Testis (tissue), 3 donors: Measurements from ENCODE around the gene LPAR1. TPM values are rescaled to one million over a fixed set of nuclear protein-coding genes. Genes with fewer than 3 reads are reported as not detected.

Experiments used
- DNase-seq: peaks from one replicate; pipeline ENCODE4 v3.0.0-alpha.2; 2019
- H3K27ac ChIP-seq, 2 donors: fragments of 200-600 bp; sonication (generic); one replicate each; pipeline ENCODE4 v1.5.1; 2019
- H3K27me3 ChIP-seq: fragments of 200-600 bp; sonication (generic); one replicate; pipeline ENCODE4 v1.5.1; 2019
- H3K36me3 ChIP-seq: fragments of 200-600 bp; sonication (generic); one replicate; pipeline ENCODE4 v1.5.1; 2017; ENCODE audit warnings: low read depth; ENCODE audit errors: missing control alignments
- H3K4me1 ChIP-seq: fragments of 200-600 bp; sonication (generic); one replicate; pipeline ENCODE4 v1.5.1; 2019
- H3K4me3 ChIP-seq, 2 donors: fragments of 200-600 bp; sonication (generic); one replicate each; pipeline ENCODE4 v1.5.1; 2017 to 2019
- H3K9me3 ChIP-seq: fragments of 200-600 bp; sonication (generic); one replicate; pipeline ENCODE4 v1.5.1; 2017
- POLR2A ChIP-seq: fragments of 450-650 bp; IDR thresholded peaks from one replicate; pipeline ENCODE4 v1.6.1; 2017; ENCODE audit warnings: antibody characterized with exemption, mild to moderate bottlenecking, moderate library complexity
- WGBS, 2 donors: methylation state at CpG; one replicate each; pipeline ENCODE4 v1.1.5; 2018; 5-methylcytosine and 5-hydroxymethylcytosine counted together
- intact Hi-C: fragments of 100-400 bp; cut with DNase I; formaldehyde crosslinking; loops from one replicate; pipeline ENCODE4 v1.15.1; 2023; ENCODE audit warnings: low total_unique reads
- polyA plus RNA-seq: library from polyadenylated mRNA; stranded (reverse); fragments of 350-450 nt; fragmentation: Illumina TruSeq; extraction: RNeasy Lipid Tissue Mini Kit (QIAGEN cat#74804); gene quantifications from one replicate; pipeline ENCODE4 v1.2.3, GENCODE V29; 2014; ENCODE audit warnings: low read depth, low replicate concordance; ENCODE audit not compliant: insufficient read depth
- total RNA-seq, 2 donors: library from RNA; depleted of rRNA; stranded (reverse); fragments of >200 nt; gene quantifications; one replicate each; pipeline ENCODE4 v1.2.3, GENCODE V29; 2016
- TF ChIP-seq, protein P1 (sequence below), 3 experiments: fragments of 450-650 bp in 2 of 3; fragments of 200-600 bp in 1 of 3; sonication (generic) in 1 of 3; IDR thresholded peaks; one replicate each; pipeline ENCODE4 v1.5.1; 2016 to 2019; ENCODE audit warnings: antibody characterized with exemption in 3 of 3, mild to moderate bottlenecking in 2 of 3, moderate library complexity in 1 of 3

LPAR1 gene
- total and polyA plus RNA-seq, 3 donors from 2014 or later: 13.1 to 23.9 (median 19.5) TPM

DNA sequence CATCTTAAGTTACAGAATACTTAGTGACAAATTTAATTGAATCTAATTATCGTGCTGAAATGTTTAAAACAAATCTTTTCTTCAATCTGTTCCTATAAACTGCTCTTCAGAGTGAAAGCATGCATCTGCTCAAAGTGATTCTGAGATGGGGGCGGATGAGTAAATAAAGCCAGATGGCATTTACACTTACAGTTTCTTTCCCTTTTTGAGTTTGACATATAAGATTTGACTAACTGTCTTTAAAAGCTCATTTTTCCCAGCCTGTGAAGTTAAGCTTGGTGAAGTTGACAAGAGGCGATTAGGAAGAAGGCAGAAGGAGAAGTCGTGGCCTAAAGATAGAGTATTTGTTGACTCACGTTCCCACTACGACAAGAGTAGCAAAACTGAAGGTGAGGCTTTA is 137.4 kb downstream of the LPAR1 start:
- no peaks in the 10 kb centered on the region for H3K36me3 ChIP-seq
- peaks cover 7% of the 10 kb centered on the region for H3K4me1 ChIP-seq
- intact Hi-C loops: no loop called here
- no peaks in the 10 kb centered on the region for H3K27me3 ChIP-seq
- no peak overlapping the region for H3K4me3 ChIP-seq
- no peaks in the 10 kb centered on the region for H3K9me3 ChIP-seq
- 56 to 66% methylated on average over 6 of the region's 6 CpGs for WGBS, 2 donors
- no peak for DNase-seq
- TF ChIP-seq, protein P1, sequence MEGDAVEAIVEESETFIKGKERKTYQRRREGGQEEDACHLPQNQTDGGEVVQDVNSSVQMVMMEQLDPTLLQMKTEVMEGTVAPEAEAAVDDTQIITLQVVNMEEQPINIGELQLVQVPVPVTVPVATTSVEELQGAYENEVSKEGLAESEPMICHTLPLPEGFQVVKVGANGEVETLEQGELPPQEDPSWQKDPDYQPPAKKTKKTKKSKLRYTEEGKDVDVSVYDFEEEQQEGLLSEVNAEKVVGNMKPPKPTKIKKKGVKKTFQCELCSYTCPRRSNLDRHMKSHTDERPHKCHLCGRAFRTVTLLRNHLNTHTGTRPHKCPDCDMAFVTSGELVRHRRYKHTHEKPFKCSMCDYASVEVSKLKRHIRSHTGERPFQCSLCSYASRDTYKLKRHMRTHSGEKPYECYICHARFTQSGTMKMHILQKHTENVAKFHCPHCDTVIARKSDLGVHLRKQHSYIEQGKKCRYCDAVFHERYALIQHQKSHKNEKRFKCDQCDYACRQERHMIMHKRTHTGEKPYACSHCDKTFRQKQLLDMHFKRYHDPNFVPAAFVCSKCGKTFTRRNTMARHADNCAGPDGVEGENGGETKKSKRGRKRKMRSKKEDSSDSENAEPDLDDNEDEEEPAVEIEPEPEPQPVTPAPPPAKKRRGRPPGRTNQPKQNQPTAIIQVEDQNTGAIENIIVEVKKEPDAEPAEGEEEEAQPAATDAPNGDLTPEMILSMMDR (IDR thresholded peaks at IDR 0.05): no peak
- TF ChIP-seq POLR2A: no peak
- peak overlapping the region in 1 of 2 donors; percentile 61 for H3K27ac ChIP-seq

DNA sequence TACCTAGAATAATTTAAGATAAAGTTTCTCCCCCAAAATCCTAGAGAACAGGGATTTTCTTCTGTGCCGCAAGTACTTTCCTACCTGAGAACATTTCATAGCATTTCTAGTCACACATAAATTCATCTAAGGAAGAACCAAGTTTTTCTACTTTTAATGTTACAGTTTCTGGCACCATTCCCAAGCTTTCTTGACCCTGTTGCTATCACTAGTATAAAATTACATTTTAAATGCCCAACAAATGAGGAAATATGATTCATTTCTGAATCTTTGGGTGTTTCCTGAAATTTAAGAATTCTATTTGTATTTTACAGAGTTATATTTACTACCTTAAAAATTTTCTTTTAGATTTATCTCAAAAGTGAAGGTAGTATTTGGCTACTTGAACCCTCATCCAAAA is 137.8 kb downstream of the LPAR1 start:
- Histone ChIP-seq H3K4me1 (peaks cover 7% of the 10 kb centered on the region), H3K4me3 (no peak overlapping the region), H3K9me3 (no peaks in the 10 kb centered on the region), H3K27ac (peak overlapping the region in 1 of 2 donors; percentile 61), H3K27me3 (no peaks in the 10 kb centered on the region), H3K36me3 (no peaks in the 10 kb centered on the region)
- intact Hi-C loops: no loop called here
- no peak for TF ChIP-seq POLR2A
- DNase-seq: no peak
- 79 to 84% methylated on average over 1 of the region's 1 CpG for WGBS, 2 donors

DNA sequence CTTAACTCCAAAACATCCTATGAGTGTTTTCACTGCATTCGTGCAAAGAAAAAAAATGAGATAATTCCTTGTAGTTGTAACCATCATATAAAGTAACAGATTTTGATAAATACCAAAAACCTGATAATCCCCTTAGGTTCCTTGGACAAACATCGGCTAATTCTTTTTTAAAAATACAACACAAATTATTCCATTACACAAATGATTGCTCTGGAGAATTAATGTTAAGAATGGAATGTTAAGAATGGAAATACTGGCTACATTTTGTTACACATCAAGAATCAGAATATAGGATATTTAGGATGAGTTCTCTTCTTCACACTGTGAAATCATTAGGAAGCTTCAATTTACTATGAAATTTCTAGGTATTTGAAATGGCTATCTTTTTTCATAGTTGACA is 139.4 kb downstream of the LPAR1 start:
- no peak for TF ChIP-seq POLR2A
- TF ChIP-seq, protein P1 (IDR thresholded peaks at IDR 0.05): no peak
- no peak for DNase-seq
- intact Hi-C loops: no loop called here
- no peak overlapping the region for H3K4me3 ChIP-seq
- no peaks in the 10 kb centered on the region for H3K36me3 ChIP-seq
- no peaks in the 10 kb centered on the region for H3K9me3 ChIP-seq
- H3K27me3 ChIP-seq: no peaks in the 10 kb centered on the region
- H3K27ac ChIP-seq: peak overlapping the region in 1 of 2 donors; percentile 61
- WGBS, 2 donors: 41 to 56% methylated on average over 2 of the region's 2 CpGs
- peaks cover 7% of the 10 kb centered on the region for H3K4me1 ChIP-seq

DNA sequence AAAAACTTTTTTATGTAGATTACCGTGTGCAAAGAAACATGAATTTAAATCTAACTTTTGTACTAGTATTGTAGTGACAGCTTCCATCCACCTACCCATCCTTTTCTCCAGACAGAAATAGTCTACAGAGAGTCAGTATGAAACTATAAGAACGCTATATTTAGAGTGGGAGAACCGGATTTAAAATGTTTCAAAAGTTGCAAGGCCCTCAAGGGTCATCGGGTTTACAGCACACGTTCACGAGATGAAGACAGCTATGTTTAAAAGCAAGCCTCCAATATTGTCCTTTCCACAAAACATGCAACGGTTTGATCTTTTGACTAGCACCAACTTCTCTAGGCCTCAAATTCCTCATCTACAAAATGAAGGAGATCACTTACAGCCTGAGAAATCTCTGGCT is 139.9 kb downstream of the LPAR1 start:
- WGBS, 2 donors: 50 to 52% methylated on average over 7 of the region's 7 CpGs
- Histone ChIP-seq H3K27ac (peak overlapping the region in 1 of 2 donors; percentile 61), H3K9me3 (no peaks in the 10 kb centered on the region), H3K4me3 (no peak overlapping the region), H3K36me3 (no peaks in the 10 kb centered on the region), H3K27me3 (no peaks in the 10 kb centered on the region), H3K4me1 (peaks cover 7% of the 10 kb centered on the region)
- intact Hi-C loops: no loop called here
- TF ChIP-seq POLR2A: no peak
- TF ChIP-seq, protein P1 (IDR thresholded peaks at IDR 0.05): no peak
- DNase-seq: no peak

DNA sequence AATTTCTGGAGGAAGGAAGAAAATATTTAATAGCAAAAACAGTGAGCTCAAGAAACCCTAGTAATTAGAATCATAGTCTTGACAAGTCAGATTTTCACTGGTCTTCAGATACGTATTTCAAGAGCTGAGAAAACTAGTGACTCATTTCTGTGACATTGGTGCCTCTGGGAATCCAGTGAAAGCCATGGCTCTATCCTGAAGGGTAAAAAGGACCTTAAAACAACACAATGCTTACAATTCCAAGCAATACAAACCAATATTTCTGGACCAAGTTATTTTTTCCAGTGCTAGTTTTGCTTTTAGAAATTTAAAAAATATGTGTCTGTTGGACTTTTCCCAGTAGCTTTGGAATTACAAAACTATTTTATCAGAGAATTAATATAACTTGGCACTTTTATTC is 140.3 kb downstream of the LPAR1 start:
- DNase-seq: no peak
- WGBS, 2 donors: 52 to 60% methylated on average over 1 of the region's 1 CpG
- Histone ChIP-seq H3K4me3 (no peak overlapping the region), H3K9me3 (no peaks in the 10 kb centered on the region), H3K27me3 (no peaks in the 10 kb centered on the region), H3K27ac (peak overlapping the region in 1 of 2 donors; percentile 61), H3K4me1 (peaks cover 7% of the 10 kb centered on the region), H3K36me3 (no peaks in the 10 kb centered on the region)
- intact Hi-C loops: no loop called here
- TF ChIP-seq, protein P1 (IDR thresholded peaks at IDR 0.05): no peak
- no peak for TF ChIP-seq POLR2A
